ENCODE measurements around the gene SMYD2. TPM values are rescaled to one million over a fixed set of nuclear protein-coding genes. Genes with fewer than 3 reads are reported as not detected.

The SMYD2 gene
- total RNA-seq, 4 donors from 2014 or later = 17.1 to 30.0 (median 26.2) TPM

DNA sequence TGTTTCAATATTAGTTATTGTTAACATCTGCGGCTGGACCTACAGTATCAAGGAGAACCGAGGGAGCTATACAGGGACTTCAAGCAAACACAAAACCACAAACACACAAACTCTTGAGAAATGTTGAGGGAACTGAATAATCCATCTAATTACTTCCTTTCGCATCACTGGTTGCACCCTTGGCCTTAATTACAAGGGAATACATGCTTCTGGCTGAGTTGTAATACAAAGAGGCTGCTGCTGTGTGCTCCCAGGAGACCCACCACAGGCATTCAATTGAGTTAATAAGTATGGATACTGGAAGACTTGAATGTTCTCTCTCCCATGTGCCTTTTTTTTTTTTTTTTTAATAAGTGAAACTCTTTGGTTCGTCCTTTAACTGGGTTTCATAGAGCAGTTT is 16.8 kb upstream of the SMYD2 start:
- no peak for DNase-seq (ENCODE audit: low spot score in 2 of 2)
- 80 to 82% methylated on average over 4 of the region's 4 CpGs for WGBS, 2 donors
- TF ChIP-seq, protein P1, sequence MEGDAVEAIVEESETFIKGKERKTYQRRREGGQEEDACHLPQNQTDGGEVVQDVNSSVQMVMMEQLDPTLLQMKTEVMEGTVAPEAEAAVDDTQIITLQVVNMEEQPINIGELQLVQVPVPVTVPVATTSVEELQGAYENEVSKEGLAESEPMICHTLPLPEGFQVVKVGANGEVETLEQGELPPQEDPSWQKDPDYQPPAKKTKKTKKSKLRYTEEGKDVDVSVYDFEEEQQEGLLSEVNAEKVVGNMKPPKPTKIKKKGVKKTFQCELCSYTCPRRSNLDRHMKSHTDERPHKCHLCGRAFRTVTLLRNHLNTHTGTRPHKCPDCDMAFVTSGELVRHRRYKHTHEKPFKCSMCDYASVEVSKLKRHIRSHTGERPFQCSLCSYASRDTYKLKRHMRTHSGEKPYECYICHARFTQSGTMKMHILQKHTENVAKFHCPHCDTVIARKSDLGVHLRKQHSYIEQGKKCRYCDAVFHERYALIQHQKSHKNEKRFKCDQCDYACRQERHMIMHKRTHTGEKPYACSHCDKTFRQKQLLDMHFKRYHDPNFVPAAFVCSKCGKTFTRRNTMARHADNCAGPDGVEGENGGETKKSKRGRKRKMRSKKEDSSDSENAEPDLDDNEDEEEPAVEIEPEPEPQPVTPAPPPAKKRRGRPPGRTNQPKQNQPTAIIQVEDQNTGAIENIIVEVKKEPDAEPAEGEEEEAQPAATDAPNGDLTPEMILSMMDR (IDR thresholded peaks at IDR 0.05) = no peak
- TF ChIP-seq POLR2A (IDR thresholded peaks at IDR 0.05) = no peak
- intact Hi-C loops (cut with DNase I; ENCODE audit: low total_unique reads) = loop anchor here (5.0 kb wide), 1 partner anchor 63 kb away; no protein-coding TSS in a partner anchor
- H3K4me3 ChIP-seq (ENCODE audit: low read depth, poor library complexity, severe bottlenecking) = no peak overlapping the region

DNA sequence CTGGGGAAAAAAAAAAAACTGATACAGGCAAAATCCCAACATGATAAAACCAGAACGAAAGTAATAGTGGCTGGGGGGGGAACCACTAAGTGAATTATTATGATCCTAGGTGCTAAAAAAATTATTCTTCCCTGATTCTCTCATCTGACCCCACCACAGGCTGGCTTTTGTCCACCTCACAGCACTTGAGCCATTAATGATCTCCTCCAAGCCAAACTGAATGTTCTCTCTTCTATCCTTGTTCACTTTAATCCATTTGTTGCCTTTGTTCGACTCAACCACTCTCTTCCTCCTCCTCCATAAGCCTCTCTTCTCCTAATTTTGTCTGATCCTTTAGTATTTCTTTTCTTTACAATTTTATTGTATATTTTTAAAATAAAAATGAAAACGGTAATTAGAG is 16.0 kb upstream of the SMYD2 start:
- DNase-seq (ENCODE audit: low spot score in 2 of 2) = no peak
- intact Hi-C loops (cut with DNase I; ENCODE audit: low total_unique reads) = loop anchor here (5.0 kb wide), 1 partner anchor 62 kb away; no protein-coding TSS in a partner anchor
- H3K4me3 ChIP-seq (ENCODE audit: low read depth, poor library complexity, severe bottlenecking) = no peak overlapping the region
- no peak for TF ChIP-seq POLR2A (IDR thresholded peaks at IDR 0.05)
- TF ChIP-seq, protein P1 (IDR thresholded peaks at IDR 0.05) = no peak
- 72% methylated on average over 3 of the region's 3 CpGs for WGBS, 2 donors

DNA sequence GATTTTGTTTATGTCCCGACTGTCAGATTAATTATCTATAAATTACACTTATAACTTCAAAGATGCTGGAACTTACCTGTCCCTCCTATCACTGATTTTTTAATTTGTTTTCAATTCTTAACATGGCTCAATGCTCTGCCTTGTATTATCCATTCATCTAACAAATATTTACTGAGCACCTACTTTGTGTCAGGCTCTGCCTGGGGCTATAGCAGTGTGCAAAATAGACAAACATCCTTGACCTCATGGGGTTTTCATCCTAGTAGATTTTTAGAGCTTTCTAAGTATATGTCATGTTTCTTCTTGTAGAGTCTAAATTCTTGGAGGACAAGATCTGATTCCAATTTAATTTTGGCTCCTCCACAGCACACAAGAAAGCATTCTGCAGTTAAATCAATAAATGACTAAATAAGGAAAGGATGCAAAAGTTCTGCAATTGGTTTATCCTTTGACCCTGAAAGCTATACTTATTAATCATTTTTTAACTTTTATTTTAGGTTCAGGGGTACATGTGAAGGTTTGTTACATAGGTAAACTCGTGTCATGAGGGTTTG is 10.8 kb upstream of the SMYD2 start:
- H3K4me3 ChIP-seq (ENCODE audit: low read depth, poor library complexity, severe bottlenecking) = no peak overlapping the region
- TF ChIP-seq, protein P1 (IDR thresholded peaks at IDR 0.05) = no peak
- TF ChIP-seq POLR2A (IDR thresholded peaks at IDR 0.05) = no peak
- 44 to 48% methylated on average over 2 of the region's 2 CpGs for WGBS, 2 donors
- no peak for DNase-seq (ENCODE audit: low spot score in 2 of 2)
- intact Hi-C loops (cut with DNase I; ENCODE audit: low total_unique reads) = no loop called here

DNA sequence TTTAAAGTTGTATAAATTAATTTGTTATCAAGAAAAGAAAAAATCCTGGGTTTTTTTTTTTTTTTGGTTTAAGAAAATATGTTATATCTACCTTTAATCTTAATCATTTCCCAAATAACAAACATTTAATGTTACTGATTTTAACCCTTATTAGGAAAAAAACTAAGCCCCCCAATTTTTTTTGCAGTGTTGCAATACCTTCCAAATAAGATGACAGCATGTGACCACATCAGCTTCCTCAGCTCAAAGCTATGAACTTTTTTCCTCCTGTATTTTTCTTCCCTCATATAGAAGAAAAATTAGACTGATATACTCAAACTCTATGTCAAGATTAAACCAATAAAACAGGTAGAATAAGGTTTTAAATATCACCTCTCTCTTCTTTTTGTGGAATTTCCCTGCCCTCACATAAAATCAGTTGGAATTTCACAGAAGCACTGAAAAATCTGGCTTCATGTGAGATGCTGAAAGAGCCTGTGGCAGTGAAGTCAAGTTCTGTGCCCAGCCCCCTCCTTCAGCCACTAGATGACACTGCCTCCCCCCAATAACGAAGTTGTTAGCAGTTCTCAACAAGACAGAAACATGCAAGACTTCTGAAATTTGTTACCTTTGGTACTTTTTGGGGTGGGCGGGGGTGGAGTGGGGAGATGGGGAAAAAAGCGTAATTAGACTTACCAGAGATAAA is 9.6 kb upstream of the SMYD2 start:
- DNase-seq (ENCODE audit: low spot score in 2 of 2) = no peak
- H3K4me3 ChIP-seq (ENCODE audit: low read depth, poor library complexity, severe bottlenecking) = no peak overlapping the region
- TF ChIP-seq, protein P1 (IDR thresholded peaks at IDR 0.05) = no peak
- TF ChIP-seq POLR2A (IDR thresholded peaks at IDR 0.05) = no peak
- 50 to 57% methylated on average over 3 of the region's 3 CpGs for WGBS, 2 donors
- intact Hi-C loops (cut with DNase I; ENCODE audit: low total_unique reads) = no loop called here

DNA sequence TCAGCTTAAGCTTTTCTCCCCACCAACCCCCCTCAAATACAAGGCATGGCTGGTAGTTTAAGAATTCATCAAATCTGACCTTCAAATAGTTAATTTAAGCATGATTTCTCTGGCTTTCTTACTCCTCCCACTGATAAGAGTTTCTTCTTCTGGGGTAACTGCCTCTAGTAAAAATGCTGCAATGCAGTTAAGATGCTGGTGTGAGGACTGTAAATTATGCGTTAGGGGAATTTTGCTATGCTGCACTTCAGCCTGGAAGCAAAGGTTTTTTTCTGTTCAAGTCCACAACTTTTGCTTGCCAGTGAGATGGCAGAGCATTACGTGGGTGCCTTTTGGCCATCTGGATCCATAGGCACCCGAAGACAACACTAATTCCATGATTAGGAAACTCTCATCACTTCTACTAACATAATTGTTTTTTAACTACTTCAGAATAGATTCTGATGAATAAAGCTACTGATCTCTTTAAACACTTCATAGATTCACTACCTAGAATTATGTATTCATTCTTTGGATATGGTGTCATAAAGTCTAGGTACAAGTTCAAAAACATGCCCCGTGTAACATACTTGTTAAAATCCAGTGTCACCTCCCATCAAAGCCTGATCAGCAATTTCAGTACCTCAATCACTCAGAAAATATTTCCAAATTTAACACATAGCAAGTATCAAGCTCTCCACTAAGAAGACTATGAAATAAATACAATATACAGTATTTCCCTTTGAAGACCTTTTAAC is 8.8 kb upstream of the SMYD2 start:
- H3K4me3 ChIP-seq (ENCODE audit: low read depth, poor library complexity, severe bottlenecking) = no peak overlapping the region
- TF ChIP-seq, protein P1 (IDR thresholded peaks at IDR 0.05) = no peak
- TF ChIP-seq POLR2A (IDR thresholded peaks at IDR 0.05) = no peak
- DNase-seq (ENCODE audit: low spot score in 2 of 2) = no peak
- 52 to 56% methylated on average over 4 of the region's 4 CpGs for WGBS, 2 donors
- intact Hi-C loops (cut with DNase I; ENCODE audit: low total_unique reads) = no loop called here

Measured in lower leg skin (tissue), 4 donors.